ENCODE results near the gene TAPT1.

DNA sequence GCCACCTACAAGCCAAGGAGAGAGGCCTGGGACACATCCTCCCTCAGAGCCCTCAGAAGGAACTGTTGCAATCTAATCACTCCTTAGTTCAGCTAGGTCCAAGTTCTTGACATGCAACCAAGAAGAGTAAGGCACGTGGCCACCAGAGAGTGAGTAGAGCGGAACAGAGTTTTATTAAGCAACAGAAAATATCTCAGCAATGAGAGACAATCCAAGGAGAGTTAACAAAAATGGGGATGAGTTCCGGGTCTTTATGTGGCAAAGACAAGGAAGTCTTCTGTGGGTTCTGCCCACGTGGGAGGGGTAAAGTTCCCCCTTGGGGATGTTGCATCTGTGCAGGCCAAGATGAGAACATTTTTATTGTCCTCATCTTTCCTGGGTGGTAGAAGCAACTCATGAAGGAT lies 104.0 kb downstream of the TAPT1 start:
- TF ChIP-seq POLR2A (IDR thresholded peaks at IDR 0.05): no peak
- no peak for TF ChIP-seq CTCF (IDR thresholded peaks at IDR 0.05)
- TF ChIP-seq POLR2AphosphoS5 (IDR thresholded peaks at IDR 0.05; ENCODE audit: insufficient read depth in 1 of 2, low read depth in 1 of 2): no peak

Data from vagina (tissue), 2 donors.